Astrocyte (in vitro differentiated cells and primary cell): ENCODE data around the gene P2RY6. TPM values are rescaled to one million over a fixed set of nuclear protein-coding genes. Genes with fewer than 3 reads are reported as not detected.

ENCODE experiments used
- DNase-seq: peaks from one replicate; pipeline ENCODE4 v3.0.0-alpha.2; 2010; ENCODE audit warnings: low read depth
- FAIRE-seq: peaks from 2 replicates; lab custom pipeline; 2011; peaks lifted over from hg19 to GRCh38; lab: Jason Lieb, UNC
- H2AFZ ChIP-seq: 2 replicates; pipeline ENCODE4 v1.6.0; 2012; ENCODE audit warnings: low read depth, low read length, inconsistent platforms
- H3K27ac ChIP-seq: 2 replicates; pipeline ENCODE4 v1.5.1; 2011; ENCODE audit warnings: low read depth, low read length, inconsistent platforms
- H3K27me3 ChIP-seq: 2 replicates; pipeline ENCODE4 v1.6.0; 2011; ENCODE audit warnings: low read length, inconsistent platforms; ENCODE audit not compliant: insufficient read depth
- H3K36me3 ChIP-seq: 2 replicates; pipeline ENCODE4 v1.5.1; 2011; ENCODE audit warnings: low read length, inconsistent platforms; ENCODE audit not compliant: insufficient read depth
- H3K4me1 ChIP-seq: 2 replicates; pipeline ENCODE4 v1.5.1; 2011; ENCODE audit warnings: low read length, inconsistent platforms; ENCODE audit not compliant: insufficient read depth
- H3K4me2 ChIP-seq: 2 replicates; pipeline ENCODE4 v1.6.0; 2012; ENCODE audit warnings: low read length, inconsistent platforms
- H3K4me3 ChIP-seq: 2 replicates; pipeline ENCODE4 v1.5.1; 2011; ENCODE audit warnings: low read depth, mild to moderate bottlenecking, low read length, inconsistent platforms; ENCODE audit not compliant: insufficient read depth
- H3K79me2 ChIP-seq: 2 replicates; pipeline ENCODE4 v1.6.0; 2012; ENCODE audit warnings: mild to moderate bottlenecking, low read length, inconsistent platforms; ENCODE audit not compliant: insufficient read depth
- H3K9ac ChIP-seq: 2 replicates; pipeline ENCODE4 v1.6.0; 2012; ENCODE audit warnings: mild to moderate bottlenecking, low read length, inconsistent platforms
- H3K9me3 ChIP-seq: 2 replicates; pipeline ENCODE4 v1.5.1; 2012; ENCODE audit warnings: low read depth, mild to moderate bottlenecking, low read length, inconsistent platforms; ENCODE audit not compliant: insufficient read depth
- H4K20me1 ChIP-seq: 2 replicates; pipeline ENCODE4 v1.6.0; 2012; ENCODE audit warnings: low read length, inconsistent platforms; ENCODE audit not compliant: insufficient read depth
- H3K27ac Mint-ChIP-seq: one replicate; pipeline ENCODE4 v1.8.0; 2021; ENCODE audit warnings: mild to moderate bottlenecking, mixed read lengths; ENCODE audit not compliant: unreplicated experiment
- H3K27me3 Mint-ChIP-seq: one replicate; pipeline ENCODE4 v1.8.0; 2021; ENCODE audit warnings: low read depth, mixed read lengths; ENCODE audit not compliant: unreplicated experiment
- H3K36me3 Mint-ChIP-seq: one replicate; pipeline ENCODE4 v1.8.0; 2021; ENCODE audit warnings: low read depth, mixed read lengths; ENCODE audit not compliant: unreplicated experiment
- H3K4me1 Mint-ChIP-seq: one replicate; pipeline ENCODE4 v1.8.0; 2021; ENCODE audit warnings: low read depth, mixed read lengths; ENCODE audit not compliant: unreplicated experiment
- H3K4me3 Mint-ChIP-seq: one replicate; pipeline ENCODE4 v1.8.0; 2021; ENCODE audit warnings: mild to moderate bottlenecking, moderate library complexity, mixed read lengths; ENCODE audit not compliant: unreplicated experiment
- H3K9me3 Mint-ChIP-seq: one replicate; pipeline ENCODE4 v1.8.0; 2021; ENCODE audit warnings: mild to moderate bottlenecking, mixed read lengths; ENCODE audit not compliant: unreplicated experiment
- CTCF ChIP-seq: IDR thresholded peaks from 2 replicates; pipeline ENCODE4 v1.5.1; 2011; ENCODE audit warnings: low read depth, mild to moderate bottlenecking, inconsistent platforms, low read length, moderate library complexity; ENCODE audit not compliant: insufficient read depth
- EZH2 ChIP-seq: IDR thresholded peaks from 2 replicates; pipeline ENCODE4 v1.6.1; 2012; ENCODE audit warnings: mild to moderate bottlenecking, low read length, inconsistent platforms; ENCODE audit not compliant: insufficient read depth
- total RNA-seq: library from RNA; stranded (reverse); gene quantifications from 2 replicates; pipeline ENCODE4 v1.2.1, GENCODE V29; 2021

P2RY6 gene
- total RNA-seq, 1 donor from 2014 or later: 0.75 TPM

- Mint-ChIP-seq H3K27me3 (peaks cover 37% of the 10 kb centered on the region), H3K4me3 (no peak overlapping the region), H3K27ac (no peak overlapping the region), H3K36me3 (no peaks in the 10 kb centered on the region), H3K9me3 (no peaks in the 10 kb centered on the region), H3K4me1 (peaks cover 4% of the 10 kb centered on the region)
- Histone ChIP-seq H2AFZ (peak overlapping the region; percentile 89), H3K4me2 (peak overlapping the region; percentile 81), H3K9ac (peak overlapping the region; percentile 69), H3K4me1 (peaks cover 3% of the 10 kb centered on the region), H3K4me3 (no peak overlapping the region), H3K9me3 (no peaks in the 10 kb centered on the region), H3K27ac (no peak overlapping the region), H4K20me1 (no peaks in the 10 kb centered on the region), H3K36me3 (no peaks in the 10 kb centered on the region), H3K27me3 (peaks cover 3% of the 10 kb centered on the region), H3K79me2 (no peaks in the 10 kb centered on the region)
- DNase-seq (peak; percentile 36), FAIRE-seq (no peak)
- TF ChIP-seq EZH2: no peak
- peak; percentile 76 for TF ChIP-seq CTCF
These were observed 29.7 kb upstream of the P2RY6 start for GRCh38 chr11:73242251-73243092.

- Histone ChIP-seq H3K79me2 (no peaks in the 10 kb centered on the region), H3K4me3 (no peak overlapping the region), H4K20me1 (no peaks in the 10 kb centered on the region), H3K36me3 (no peaks in the 10 kb centered on the region), H3K27me3 (peaks cover 3% of the 10 kb centered on the region), H3K27ac (no peak overlapping the region), H2AFZ (peak overlapping the region; percentile 89), H3K9me3 (no peaks in the 10 kb centered on the region), H3K4me1 (peaks cover 3% of the 10 kb centered on the region), H3K4me2 (peak overlapping the region; percentile 81), H3K9ac (peak overlapping the region; percentile 69)
- Mint-ChIP-seq H3K36me3 (no peaks in the 10 kb centered on the region), H3K27ac (no peak overlapping the region), H3K27me3 (peaks cover 33% of the 10 kb centered on the region), H3K4me3 (no peak overlapping the region), H3K9me3 (no peaks in the 10 kb centered on the region), H3K4me1 (peaks cover 1% of the 10 kb centered on the region)
- DNase-seq (no peak), FAIRE-seq (no peak)
- no peak for TF ChIP-seq EZH2
- no peak for TF ChIP-seq CTCF
These were observed 29.0 kb upstream of the P2RY6 start for GRCh38 chr11:73243093-73243485.

GRCh38 chr11:73244589-73245240 lies 27.4 kb upstream of the P2RY6 start:
- Histone ChIP-seq H3K9ac (no peak overlapping the region), H2AFZ (no peak overlapping the region)
- no peak overlapping the region for H3K4me3 Mint-ChIP-seq

More at GRCh38 chr11:73244589-73245240, 27.4 kb upstream of the P2RY6 start:
- H3K9me3 ChIP-seq: no peaks in the 10 kb centered on the region
- no peak for FAIRE-seq
- no peak overlapping the region for H3K4me2 ChIP-seq
- no peaks in the 10 kb centered on the region for H4K20me1 ChIP-seq
- H3K27ac ChIP-seq: no peak overlapping the region
- TF ChIP-seq EZH2: no peak
- TF ChIP-seq CTCF: no peak
- Mint-ChIP-seq H3K27ac (no peak overlapping the region), H3K36me3 (no peaks in the 10 kb centered on the region), H3K27me3 (peaks cover 30% of the 10 kb centered on the region), H3K9me3 (no peaks in the 10 kb centered on the region), H3K4me1 (peaks cover 1% of the 10 kb centered on the region)
- no peaks in the 10 kb centered on the region for H3K36me3 ChIP-seq
- peaks cover 3% of the 10 kb centered on the region for H3K4me1 ChIP-seq
- H3K4me3 ChIP-seq: no peak overlapping the region
- DNase-seq: no peak
- no peaks in the 10 kb centered on the region for H3K79me2 ChIP-seq
- peaks cover 3% of the 10 kb centered on the region for H3K27me3 ChIP-seq
